GM19468 (cell line): ENCODE data around the gene FOXP1.
"Not testable (repeated sequence)": the region's sequence is repeated elsewhere in the genome, so short reads cannot be mapped to it uniquely, and the experiment has no call there.

Source experiments
- ATAC-seq: cut with Tn5 transposase; IDR thresholded peaks from one replicate; pipeline ENCODE4 v1.9.1; 2021; ENCODE audit warnings: mild to moderate bottlenecking, moderate library complexity, moderate number of reproducible peaks; ENCODE audit not compliant: unreplicated experiment; ENCODE audit errors: extremely low read depth

The FOXP1 gene

GRCh38 chr3:70990723-70991122, 592.8 kb downstream of the FOXP1 start:
- ATAC-seq = no peak

- no peak for ATAC-seq
These were observed 593.3 kb downstream of the FOXP1 start for GRCh38 chr3:70990185-70990584.

GRCh38 chr3:70989174-70989573, 594.4 kb downstream of the FOXP1 start:
- no peak for ATAC-seq

- ATAC-seq = no peak
These were observed 595.4 kb downstream of the FOXP1 start for GRCh38 chr3:70988111-70988510.

GRCh38 chr3:70985572-70985971, 598.0 kb downstream of the FOXP1 start:
- ATAC-seq = no peak

- no peak for ATAC-seq
These were observed 598.6 kb downstream of the FOXP1 start for GRCh38 chr3:70984776-70985482.

GRCh38 chr3:70982700-70983140, 600.8 kb downstream of the FOXP1 start:
- peak; percentile 33 for ATAC-seq

- no peak for ATAC-seq
These were observed 601.2 kb downstream of the FOXP1 start for GRCh38 chr3:70982284-70982683.

- ATAC-seq = no peak
These were observed 602.2 kb downstream of the FOXP1 start for GRCh38 chr3:70981231-70981880.

- ATAC-seq = no peak
These were observed 602.8 kb downstream of the FOXP1 start for GRCh38 chr3:70980646-70981170.

GRCh38 chr3:70979983-70980645, 603.4 kb downstream of the FOXP1 start:
- ATAC-seq = no peak

GRCh38 chr3:70977712-70978111, 605.8 kb downstream of the FOXP1 start:
- ATAC-seq = no peak

GRCh38 chr3:70975981-70976380, 607.5 kb downstream of the FOXP1 start:
- ATAC-seq = not testable (repeated sequence)

GRCh38 chr3:70974747-70975146, 608.8 kb downstream of the FOXP1 start:
- no peak for ATAC-seq

- ATAC-seq = no peak
These were observed 610.0 kb downstream of the FOXP1 start for GRCh38 chr3:70973558-70973957.

GRCh38 chr3:70972855-70973254, 610.7 kb downstream of the FOXP1 start:
- no peak for ATAC-seq

- ATAC-seq = no peak
These were observed 612.6 kb downstream of the FOXP1 start for GRCh38 chr3:70970952-70971351.

GRCh38 chr3:70970171-70970570, 613.4 kb downstream of the FOXP1 start:
- ATAC-seq = no peak

- ATAC-seq = no peak
These were observed 619.9 kb downstream of the FOXP1 start for GRCh38 chr3:70963431-70964275.
